Measurements from ENCODE around the gene MSL3B.

The MSL3B gene

DNA sequence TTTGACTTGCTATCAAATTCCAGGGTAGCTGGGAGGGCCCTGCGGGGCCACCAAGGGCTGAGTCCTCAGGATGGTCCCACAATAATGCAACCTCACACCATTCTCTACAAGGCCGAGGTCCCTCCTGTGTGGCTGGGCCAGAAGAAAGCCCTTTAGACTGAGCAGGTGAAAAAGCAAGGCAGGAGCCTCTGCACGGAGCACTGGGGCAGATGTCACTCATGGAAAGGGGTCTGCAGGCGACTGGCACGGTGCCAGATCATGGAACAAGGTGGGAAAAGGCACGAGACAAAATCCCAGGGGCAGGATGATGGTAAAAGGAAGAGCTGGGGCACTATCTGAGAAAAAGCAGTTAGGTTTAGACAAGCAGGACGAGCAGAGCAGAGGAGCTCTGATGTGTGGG, 29.9 kb downstream of the MSL3B start:
- Histone ChIP-seq H3K4me2 (ENCODE audit: low read length) (no peak overlapping the region), H3K4me3 (ENCODE audit: insufficient read depth, low read depth, low read length) (no peak overlapping the region), H3K27me3 (ENCODE audit: insufficient read depth, low read length) (no peaks in the 10 kb centered on the region), H2AFZ (ENCODE audit: low read depth, low read length) (no peak overlapping the region), H3K79me2 (ENCODE audit: insufficient read depth, low read length) (peaks cover 81% of the 10 kb centered on the region), H3K4me1 (ENCODE audit: insufficient read depth, low read length) (no peaks in the 10 kb centered on the region), H4K20me1 (ENCODE audit: insufficient read depth, low read length) (peaks cover 19% of the 10 kb centered on the region), H3K27ac (ENCODE audit: low read depth, low read length) (no peak overlapping the region), H3K9me3 (ENCODE audit: insufficient read depth, low read depth, low read length) (no peaks in the 10 kb centered on the region), H3K9ac (ENCODE audit: low read length) (no peak overlapping the region), H3K36me3 (ENCODE audit: insufficient read depth, low read length) (peaks cover 39% of the 10 kb centered on the region)
- Mint-ChIP-seq H3K9me3 (ENCODE audit: unreplicated experiment) (no peaks in the 10 kb centered on the region), H3K27me3 (ENCODE audit: low read depth, unreplicated experiment) (peaks cover 4% of the 10 kb centered on the region), H3K36me3 (ENCODE audit: low read depth, unreplicated experiment) (peaks cover 14% of the 10 kb centered on the region), H3K4me1 (ENCODE audit: low read depth, unreplicated experiment) (no peaks in the 10 kb centered on the region), H3K4me3 (ENCODE audit: unreplicated experiment) (peak overlapping the region; percentile 47), H3K27ac (ENCODE audit: unreplicated experiment) (no peak overlapping the region)
- FAIRE-seq (no peak), DNase-seq (ENCODE audit: low read depth) (no peak)
- TF ChIP-seq EZH2 (IDR thresholded peaks at IDR 0.05; ENCODE audit: insufficient read depth, low read length) = no peak

DNA sequence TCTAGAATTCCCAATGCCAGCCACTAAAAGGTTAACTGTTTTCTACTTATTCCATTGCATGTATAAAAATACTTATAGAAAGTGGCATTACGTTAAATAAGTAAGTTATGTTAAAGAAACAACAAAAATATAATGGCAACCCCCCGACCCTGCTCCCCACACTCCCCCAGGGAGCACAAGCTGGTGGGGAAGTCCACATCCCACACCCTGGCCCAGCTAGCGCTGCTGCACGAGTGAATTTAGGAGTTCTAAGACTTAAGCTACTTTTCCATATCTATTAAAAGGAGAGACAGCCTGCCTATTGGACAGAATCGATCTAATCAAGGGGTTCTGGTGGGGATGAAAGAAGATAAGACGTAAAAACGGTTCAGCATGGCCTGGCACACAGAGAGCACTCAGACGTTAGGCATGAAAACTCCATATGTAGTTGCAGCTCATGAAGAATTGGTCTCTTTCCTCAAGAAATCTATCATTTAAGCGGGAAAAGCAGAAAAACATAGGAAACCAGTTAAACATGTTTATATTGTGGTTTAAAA, 30.4 kb downstream of the MSL3B start:
- TF ChIP-seq, protein P1, sequence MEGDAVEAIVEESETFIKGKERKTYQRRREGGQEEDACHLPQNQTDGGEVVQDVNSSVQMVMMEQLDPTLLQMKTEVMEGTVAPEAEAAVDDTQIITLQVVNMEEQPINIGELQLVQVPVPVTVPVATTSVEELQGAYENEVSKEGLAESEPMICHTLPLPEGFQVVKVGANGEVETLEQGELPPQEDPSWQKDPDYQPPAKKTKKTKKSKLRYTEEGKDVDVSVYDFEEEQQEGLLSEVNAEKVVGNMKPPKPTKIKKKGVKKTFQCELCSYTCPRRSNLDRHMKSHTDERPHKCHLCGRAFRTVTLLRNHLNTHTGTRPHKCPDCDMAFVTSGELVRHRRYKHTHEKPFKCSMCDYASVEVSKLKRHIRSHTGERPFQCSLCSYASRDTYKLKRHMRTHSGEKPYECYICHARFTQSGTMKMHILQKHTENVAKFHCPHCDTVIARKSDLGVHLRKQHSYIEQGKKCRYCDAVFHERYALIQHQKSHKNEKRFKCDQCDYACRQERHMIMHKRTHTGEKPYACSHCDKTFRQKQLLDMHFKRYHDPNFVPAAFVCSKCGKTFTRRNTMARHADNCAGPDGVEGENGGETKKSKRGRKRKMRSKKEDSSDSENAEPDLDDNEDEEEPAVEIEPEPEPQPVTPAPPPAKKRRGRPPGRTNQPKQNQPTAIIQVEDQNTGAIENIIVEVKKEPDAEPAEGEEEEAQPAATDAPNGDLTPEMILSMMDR (IDR thresholded peaks at IDR 0.05; ENCODE audit: insufficient read depth, low read depth, low read length) = no peak
- TF ChIP-seq EZH2 (IDR thresholded peaks at IDR 0.05; ENCODE audit: insufficient read depth, low read length) = no peak
- H3K36me3 Mint-ChIP-seq (ENCODE audit: low read depth, unreplicated experiment) = peaks cover 14% of the 10 kb centered on the region
- no peak overlapping the region for H3K27ac ChIP-seq (ENCODE audit: low read depth, low read length)
- H3K4me1 ChIP-seq (ENCODE audit: insufficient read depth, low read length) = peaks cover 3% of the 10 kb centered on the region
- peaks cover 76% of the 10 kb centered on the region for H3K79me2 ChIP-seq (ENCODE audit: insufficient read depth, low read length)
- H3K9me3 Mint-ChIP-seq (ENCODE audit: unreplicated experiment) = no peaks in the 10 kb centered on the region
- no peak for FAIRE-seq
- peaks cover 38% of the 10 kb centered on the region for H3K36me3 ChIP-seq (ENCODE audit: insufficient read depth, low read length)
- peaks cover 4% of the 10 kb centered on the region for H3K27me3 Mint-ChIP-seq (ENCODE audit: low read depth, unreplicated experiment)
- no peak overlapping the region for H3K27ac Mint-ChIP-seq (ENCODE audit: unreplicated experiment)
- H3K9ac ChIP-seq (ENCODE audit: low read length) = no peak overlapping the region
- H2AFZ ChIP-seq (ENCODE audit: low read depth, low read length) = no peak overlapping the region
- peaks cover 19% of the 10 kb centered on the region for H4K20me1 ChIP-seq (ENCODE audit: insufficient read depth, low read length)
- H3K4me1 Mint-ChIP-seq (ENCODE audit: low read depth, unreplicated experiment) = peaks cover 1% of the 10 kb centered on the region
- H3K4me3 Mint-ChIP-seq (ENCODE audit: unreplicated experiment) = no peak overlapping the region
- H3K4me3 ChIP-seq (ENCODE audit: insufficient read depth, low read depth, low read length) = no peak overlapping the region
- no peaks in the 10 kb centered on the region for H3K27me3 ChIP-seq (ENCODE audit: insufficient read depth, low read length)
- H3K9me3 ChIP-seq (ENCODE audit: insufficient read depth, low read depth, low read length) = no peaks in the 10 kb centered on the region
- no peak for DNase-seq (ENCODE audit: low read depth)
- H3K4me2 ChIP-seq (ENCODE audit: low read length) = no peak overlapping the region

DNA sequence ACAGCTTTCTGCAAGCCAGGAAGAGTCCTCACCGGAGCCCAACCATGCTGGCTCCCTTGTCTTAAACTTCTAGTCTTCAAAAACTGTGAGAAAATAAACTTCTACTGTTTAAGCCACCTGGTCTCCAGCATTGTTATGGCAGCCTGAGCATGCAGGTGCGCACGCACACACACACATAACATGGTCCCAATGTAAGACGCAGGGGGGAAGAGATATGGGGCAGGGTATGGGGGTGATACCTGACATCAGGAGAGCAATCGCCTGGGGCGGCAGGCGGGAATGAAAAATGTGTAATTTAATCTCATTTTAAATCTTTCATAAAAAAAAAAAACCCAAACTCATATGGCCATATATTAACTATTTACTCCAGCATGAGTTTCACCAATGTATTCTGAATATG, 31.8 kb downstream of the MSL3B start:
- no peak overlapping the region for H3K4me3 Mint-ChIP-seq (ENCODE audit: unreplicated experiment)

More for the DNA sequence above, 31.8 kb downstream of the MSL3B start:
- no peak for FAIRE-seq
- Histone ChIP-seq H3K9me3 (ENCODE audit: insufficient read depth, low read depth, low read length) (no peaks in the 10 kb centered on the region), H3K27me3 (ENCODE audit: insufficient read depth, low read length) (no peaks in the 10 kb centered on the region), H3K27ac (ENCODE audit: low read depth, low read length) (no peak overlapping the region), H3K9ac (ENCODE audit: low read length) (no peak overlapping the region), H3K79me2 (ENCODE audit: insufficient read depth, low read length) (peaks cover 62% of the 10 kb centered on the region), H4K20me1 (ENCODE audit: insufficient read depth, low read length) (peaks cover 19% of the 10 kb centered on the region), H3K4me1 (ENCODE audit: insufficient read depth, low read length) (peaks cover 4% of the 10 kb centered on the region), H3K4me2 (ENCODE audit: low read length) (no peak overlapping the region), H3K36me3 (ENCODE audit: insufficient read depth, low read length) (peaks cover 28% of the 10 kb centered on the region), H3K4me3 (ENCODE audit: insufficient read depth, low read depth, low read length) (no peak overlapping the region), H2AFZ (ENCODE audit: low read depth, low read length) (no peak overlapping the region)
- Mint-ChIP-seq H3K9me3 (ENCODE audit: unreplicated experiment) (no peaks in the 10 kb centered on the region), H3K27me3 (ENCODE audit: low read depth, unreplicated experiment) (peaks cover 4% of the 10 kb centered on the region), H3K27ac (ENCODE audit: unreplicated experiment) (no peak overlapping the region), H3K4me1 (ENCODE audit: low read depth, unreplicated experiment) (peaks cover 8% of the 10 kb centered on the region), H3K36me3 (ENCODE audit: low read depth, unreplicated experiment) (peaks cover 10% of the 10 kb centered on the region)
- DNase-seq (ENCODE audit: low read depth) = no peak
- TF ChIP-seq EZH2 (IDR thresholded peaks at IDR 0.05; ENCODE audit: insufficient read depth, low read length) = no peak
- TF ChIP-seq, protein P1 (IDR thresholded peaks at IDR 0.05; ENCODE audit: insufficient read depth, low read depth, low read length) = no peak
